Right lung (tissue), 10 donors: ENCODE measurements around the gene KRTAP5-7. TPM values are rescaled to one million over a fixed set of nuclear protein-coding genes. Genes with fewer than 3 reads are reported as not detected.
"Not testable (repeated sequence)": the region's sequence is repeated elsewhere in the genome, so short reads cannot be mapped to it uniquely, and the experiment has no call there.

Experiments
- DNase-seq, 2 donors: peaks; one replicate each; pipeline ENCODE4 v3.0.0-alpha.2; 2013
- long read RNA-seq, 8 donors: transcript quantifications; one replicate each; lab custom pipeline, GENCODE V29; 2026
- polyA plus RNA-seq, 5 donors: library from polyadenylated mRNA; unstranded; fragments of 120-200 nt; gene quantifications; one replicate each; pipeline versions ENCODE4 v1.2.1 to v1.2.3, GENCODE V29; 2013; ENCODE audit warnings: inconsistent platforms in 1 of 5, low replicate concordance in 1 of 5; ENCODE audit not compliant: insufficient read length in 5 of 5, insufficient read depth in 1 of 5

Gene KRTAP5-7, protein sequence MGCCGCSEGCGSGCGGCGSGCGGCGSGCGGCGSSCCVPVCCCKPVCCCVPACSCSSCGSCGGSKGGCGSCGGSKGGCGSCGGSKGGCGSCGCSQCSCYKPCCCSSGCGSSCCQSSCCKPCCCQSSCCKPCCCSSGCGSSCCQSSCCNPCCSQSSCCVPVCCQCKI
- under 1 TPM in 2 of 5 donors, not detected in 3; 0.13 to 0.17 TPM for polyA plus RNA-seq
- long read RNA-seq, donor 1, result 0 reads
- long read RNA-seq, donor 2, result 0 reads
- long read RNA-seq, donor 3, result 0 reads
- long read RNA-seq, donor 4, result 0 reads
- long read RNA-seq, donor 5, result 0 reads
- long read RNA-seq, donor 6, result 0 reads
- long read RNA-seq, donor 7, result 0 reads
- long read RNA-seq, donor 8, result 0 reads

DNA sequence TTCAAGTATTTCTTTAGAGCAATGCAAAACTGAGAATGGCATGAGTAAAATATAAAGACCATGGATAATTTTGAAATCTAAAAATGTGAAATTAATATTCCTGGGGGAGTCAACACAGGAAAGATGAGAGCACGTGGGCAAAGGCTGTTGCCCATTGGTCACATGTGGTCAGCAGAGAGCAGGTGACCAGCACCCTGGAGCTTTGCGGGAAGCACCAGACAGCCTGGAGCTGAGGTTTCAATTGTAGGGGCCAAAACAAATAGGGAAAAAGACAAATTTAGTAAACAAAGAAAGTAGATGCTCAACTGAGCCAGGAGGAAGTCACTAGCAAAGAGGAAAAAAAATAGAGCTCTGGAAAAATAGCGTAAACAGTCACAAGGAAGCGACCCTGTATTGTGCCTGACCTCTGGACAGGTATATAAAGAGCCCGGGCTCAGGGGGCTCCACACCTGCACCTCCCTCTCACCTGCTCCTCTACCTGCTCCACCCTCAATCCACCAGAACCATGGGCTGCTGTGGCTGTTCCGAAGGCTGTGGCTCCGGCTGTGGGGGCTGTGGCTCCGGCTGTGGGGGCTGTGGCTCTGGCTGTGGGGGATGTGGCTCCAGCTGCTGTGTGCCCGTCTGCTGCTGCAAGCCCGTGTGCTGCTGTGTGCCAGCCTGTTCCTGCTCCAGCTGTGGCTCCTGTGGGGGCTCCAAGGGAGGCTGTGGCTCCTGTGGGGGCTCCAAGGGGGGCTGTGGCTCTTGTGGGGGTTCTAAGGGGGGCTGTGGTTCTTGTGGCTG lies at the start of gene KRTAP5-7:
KRTAP5-7 (plus strand) TSS at position 472 of the 780 bp plus-strand sequence; CDS start at position 506, 34 bp downstream.
- not testable (repeated sequence) for DNase-seq

DNA sequence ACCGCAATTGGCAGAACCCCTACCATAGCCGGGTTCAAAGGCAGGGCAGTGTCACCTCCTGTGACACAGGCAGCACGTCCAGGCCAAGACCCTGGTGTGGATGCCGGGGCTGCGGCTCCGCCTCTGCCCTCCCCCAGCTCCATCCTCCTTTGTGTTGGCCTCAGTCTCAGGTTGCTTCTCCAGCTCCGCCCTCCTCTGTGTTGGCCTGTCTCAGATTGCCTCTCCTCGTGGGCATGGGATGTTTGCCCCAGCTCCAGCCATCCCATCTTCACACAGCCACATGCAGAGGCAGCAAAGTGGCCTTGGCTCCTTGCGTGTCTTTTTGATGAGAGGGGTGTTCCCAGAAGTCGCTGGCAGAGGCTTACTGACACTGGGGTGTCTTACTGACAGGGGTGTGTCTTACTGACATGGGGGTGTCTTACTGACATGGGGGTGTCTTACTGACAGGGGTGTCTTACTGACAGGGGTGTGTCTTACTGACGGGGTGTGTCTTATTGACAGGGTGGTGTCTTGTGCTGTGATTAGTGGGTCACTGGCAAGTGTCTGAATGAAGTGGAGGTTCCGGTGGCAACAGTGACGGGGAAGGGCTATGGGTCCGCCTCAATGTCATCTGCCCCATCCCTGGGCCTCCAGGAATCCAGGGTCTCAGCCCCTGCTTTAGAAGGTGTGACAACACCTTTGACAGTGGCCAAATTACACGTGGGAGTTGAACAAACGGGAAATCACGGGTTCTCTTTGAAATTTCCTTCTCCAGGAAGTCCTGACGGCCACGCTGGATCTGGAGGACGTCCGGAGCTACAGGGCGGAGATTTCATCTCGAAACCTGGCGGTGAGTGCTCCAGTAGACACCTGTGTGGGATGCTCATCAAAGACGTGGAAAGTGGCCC lies 49.2 kb upstream of the KRTAP5-7 start:
- no peak for DNase-seq

- no peak for DNase-seq
Measured at GRCh38 chr11:71478528-71478840, 48.6 kb upstream of the KRTAP5-7 start.

DNA sequence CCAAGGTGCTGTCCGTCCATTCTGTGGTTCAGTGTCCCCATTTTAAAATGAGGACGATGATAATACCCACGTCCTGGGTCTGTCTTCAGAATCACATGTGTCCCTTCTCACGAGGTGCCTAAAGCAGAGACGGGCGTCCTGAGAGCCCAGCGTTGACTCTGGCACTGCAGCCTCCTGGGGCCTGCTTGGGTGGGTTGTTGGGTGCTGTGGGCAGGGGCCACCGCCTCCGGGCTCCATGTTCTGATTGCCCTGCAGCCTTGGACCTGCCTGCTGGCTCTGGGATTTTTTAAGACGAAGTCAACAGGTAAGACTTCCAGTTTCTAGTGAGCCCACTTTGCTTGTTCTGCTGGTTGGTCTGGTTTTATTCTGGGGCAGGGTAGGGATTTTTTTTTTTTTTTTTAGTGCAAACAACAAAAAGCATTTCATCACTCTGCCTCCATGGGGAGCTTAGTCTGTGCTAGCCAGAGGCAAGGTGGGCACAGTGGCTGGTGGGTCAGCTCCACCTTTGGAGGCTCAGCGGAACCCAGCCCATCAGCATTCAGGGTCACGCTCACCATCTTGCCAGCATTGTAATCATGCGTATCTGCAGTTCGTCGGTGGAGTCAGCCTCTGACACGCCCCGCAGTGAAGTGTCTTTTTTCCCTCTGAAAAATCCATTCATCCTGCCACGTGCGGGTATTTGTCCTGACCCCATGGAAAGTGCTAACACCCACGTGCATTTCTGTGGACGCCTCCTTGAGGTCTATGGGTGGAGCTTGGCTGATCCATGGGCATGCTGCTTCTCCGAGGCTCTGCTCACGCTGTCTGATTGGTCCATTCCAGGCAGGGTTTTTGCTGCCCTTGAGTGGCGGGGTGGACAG lies 45.7 kb upstream of the KRTAP5-7 start:
- no peak for DNase-seq

DNA sequence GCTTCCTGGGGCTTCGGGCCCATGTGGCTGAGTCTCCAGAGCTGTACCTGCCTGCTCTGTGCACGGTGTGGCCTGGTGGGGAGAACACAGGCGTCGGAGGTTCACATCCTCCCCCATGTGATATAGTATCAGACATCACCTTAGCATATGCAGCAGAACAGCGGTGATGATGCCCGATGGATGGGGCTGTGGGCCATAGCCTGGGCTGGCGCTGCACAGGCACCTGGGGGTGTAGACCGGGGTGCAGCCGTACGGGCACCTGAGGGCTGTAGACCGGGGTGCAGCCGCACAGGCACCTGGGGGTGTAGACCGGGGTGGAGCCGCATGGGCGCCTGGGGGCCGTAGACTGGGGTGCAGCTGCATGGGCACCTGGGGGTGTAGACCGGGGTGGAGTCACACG lies 44.9 kb upstream of the KRTAP5-7 start:
- DNase-seq, result no peak

- DNase-seq, result no peak
Measured at GRCh38 chr11:71482746-71483364, 44.2 kb upstream of the KRTAP5-7 start.

- no peak for DNase-seq
Measured at GRCh38 chr11:71483692-71484091, 43.4 kb upstream of the KRTAP5-7 start.

DNA sequence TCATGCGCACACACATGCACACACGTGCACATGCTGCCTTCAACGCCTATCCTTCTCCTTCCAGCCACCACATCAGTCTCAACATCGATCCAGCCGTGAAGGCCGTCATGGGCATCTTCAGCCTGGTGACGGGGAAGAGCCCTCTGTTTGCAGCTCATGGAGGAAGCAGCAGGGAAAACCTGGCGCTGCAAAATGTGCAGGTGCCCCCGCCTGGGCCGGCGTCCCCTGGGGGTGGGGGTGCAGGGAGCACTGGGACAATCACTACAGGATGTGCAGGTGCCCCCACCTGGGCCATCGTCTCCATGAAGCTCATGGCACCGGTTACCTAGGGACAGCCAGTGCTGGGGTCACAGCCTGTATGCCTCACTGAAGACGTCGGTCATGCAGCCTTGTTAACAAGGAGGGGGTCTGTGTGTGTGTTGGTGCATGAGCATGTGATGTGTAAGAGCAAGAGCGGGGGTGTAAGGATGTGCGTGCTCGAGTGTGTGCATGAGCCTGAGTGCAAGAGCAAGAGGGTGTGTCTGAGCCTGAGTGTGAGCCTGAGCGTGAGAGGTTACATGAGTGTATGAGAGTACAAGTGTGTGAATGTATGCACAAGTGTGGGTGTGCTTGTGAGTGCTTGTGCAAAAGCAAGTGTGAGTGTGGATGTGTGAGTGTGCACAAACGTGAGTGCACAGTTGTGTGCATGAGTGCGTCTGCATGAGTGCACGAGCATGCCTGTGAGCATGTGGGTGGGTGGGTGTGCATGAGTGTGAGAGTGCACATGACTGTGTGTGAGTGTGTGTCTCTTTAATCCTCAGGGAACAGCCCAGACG lies 42.6 kb upstream of the KRTAP5-7 start:
- DNase-seq, result no peak

- no peak for DNase-seq
Measured at GRCh38 chr11:71485063-71485399, 42.0 kb upstream of the KRTAP5-7 start.

- DNase-seq, result no peak
Measured at GRCh38 chr11:71485466-71485865, 41.6 kb upstream of the KRTAP5-7 start.

GRCh38 chr11:71486320-71486719 lies 40.7 kb upstream of the KRTAP5-7 start:
- no peak for DNase-seq

DNA sequence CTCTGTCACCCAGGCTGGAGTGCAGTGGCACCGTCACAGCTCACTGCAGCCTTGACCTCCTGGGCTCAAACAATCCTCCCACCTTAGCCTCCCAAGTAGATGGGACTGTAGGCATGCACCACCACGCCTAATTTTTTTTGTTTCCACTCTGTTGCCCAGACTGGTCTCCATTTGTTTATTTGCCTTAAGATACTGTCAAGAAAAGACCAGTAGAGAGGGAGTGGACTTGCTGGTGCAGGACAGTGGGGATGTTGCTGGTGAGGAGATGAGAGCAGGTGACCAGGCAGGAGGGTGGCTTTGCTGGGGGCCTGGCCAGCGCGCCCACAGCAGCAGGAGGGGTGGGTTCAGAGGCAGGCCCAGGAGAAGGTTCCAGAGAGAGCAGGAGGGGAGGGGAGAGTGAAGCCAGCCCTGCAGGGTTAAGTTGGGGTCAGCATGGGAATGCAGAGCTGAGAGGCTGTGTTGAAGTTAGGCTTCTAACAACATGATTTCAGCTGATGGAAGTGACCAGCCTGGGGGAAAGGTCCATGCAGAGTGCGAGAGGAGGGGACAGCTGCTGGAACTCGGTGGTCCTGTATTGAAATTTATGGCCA lies 38.3 kb upstream of the KRTAP5-7 start:
- DNase-seq, result no peak

DNA sequence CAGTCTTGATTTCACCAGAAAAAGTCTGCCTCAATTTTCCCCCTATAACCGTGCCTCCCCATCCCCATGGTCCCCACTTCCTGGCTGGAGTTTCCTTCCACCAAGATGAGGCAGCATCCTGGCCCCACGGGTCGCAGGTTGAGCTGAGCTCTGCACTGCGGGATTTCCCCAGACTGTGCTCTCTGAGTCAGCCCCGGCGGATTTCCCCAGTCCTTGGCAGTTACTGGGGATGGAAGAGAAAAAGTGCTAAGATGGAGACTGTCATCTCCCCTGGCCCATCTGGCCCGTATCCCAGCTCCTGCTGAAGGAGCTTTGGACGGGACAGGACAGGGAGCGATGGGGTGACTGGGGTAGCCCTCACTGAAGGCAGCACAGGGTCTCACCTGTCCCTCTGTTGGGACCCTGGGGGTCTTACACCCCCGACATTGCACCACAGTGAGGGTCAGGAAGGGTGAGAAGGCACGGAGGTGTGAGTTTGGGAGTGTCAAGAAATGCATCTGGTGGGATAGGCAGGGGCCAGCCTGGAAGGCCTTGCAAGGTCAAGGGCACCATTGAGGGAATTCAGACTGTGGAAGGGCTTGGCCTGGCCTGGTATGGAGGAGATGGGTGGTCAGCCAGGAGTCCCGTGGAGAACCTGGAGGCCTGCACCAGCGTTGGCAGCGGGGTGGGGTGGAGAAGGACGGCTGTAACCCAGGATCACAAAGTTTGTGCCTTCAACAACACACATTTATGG lies 37.6 kb upstream of the KRTAP5-7 start:
- DNase-seq, result no peak

DNA sequence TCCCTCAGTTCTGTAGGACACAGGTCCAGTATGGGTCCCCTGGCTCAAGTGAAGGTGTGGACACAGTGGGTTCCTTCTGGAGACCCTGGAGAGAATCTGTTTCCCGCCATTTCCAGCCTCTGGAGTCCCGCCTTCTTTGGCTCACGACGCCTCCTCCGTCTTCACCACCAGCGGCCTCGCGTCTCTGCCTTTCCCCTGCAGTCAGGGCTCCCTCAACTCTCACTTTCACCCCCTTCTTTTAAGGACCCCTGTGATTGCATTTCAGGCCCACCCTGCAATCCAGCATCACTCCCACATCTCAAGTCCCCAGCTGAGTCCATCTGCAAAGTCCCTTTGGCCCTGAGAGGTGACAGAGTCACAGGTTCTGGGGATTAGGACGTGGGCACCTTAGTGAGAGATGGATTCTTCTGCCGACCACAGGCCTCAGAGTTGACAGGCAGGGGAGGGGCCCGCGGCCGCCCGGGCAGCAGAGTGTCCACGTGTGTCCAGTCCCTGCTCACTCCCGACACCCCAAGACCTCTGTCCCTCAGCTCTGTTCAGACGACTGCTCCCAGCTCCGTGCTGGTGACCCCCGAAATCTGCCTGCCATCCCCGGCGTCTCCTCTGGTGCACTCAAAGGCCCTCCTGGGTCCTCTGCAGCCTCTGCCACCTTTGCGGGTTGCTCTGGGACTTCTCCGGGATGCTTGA lies 36.9 kb upstream of the KRTAP5-7 start:
- no peak for DNase-seq

DNA sequence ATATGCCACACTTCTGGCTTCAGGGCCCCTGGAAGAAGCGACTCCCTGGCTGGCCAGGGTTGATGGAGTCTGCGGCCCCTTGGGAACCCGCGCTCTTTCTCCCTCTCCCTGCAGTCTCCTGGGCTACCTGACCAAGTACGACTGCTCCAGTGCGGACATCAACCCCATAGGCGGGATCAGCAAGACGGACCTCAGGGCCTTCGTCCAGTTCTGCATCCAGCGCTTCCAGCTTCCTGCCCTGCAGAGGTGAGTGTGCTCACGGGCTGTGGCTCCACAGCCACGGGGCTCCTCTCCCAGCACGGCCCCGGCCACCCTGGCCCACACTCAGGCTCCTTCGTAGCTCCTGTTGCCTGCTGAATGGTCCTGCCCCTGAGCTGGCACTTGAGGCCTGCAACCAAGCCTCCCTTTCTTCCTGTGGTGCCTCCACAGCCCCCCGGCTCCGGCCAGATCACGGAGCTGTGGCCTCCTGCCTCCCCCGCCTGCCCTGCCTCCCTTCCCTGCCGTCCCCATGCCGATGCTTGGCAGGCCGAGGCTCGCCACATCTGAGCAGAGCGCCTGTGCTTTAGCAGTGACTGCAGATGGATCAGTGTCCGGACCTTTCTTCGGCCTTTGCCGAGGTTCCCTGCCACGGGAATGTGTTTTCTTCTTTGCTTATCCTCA lies 36.2 kb upstream of the KRTAP5-7 start:
- DNase-seq, result no peak

DNA sequence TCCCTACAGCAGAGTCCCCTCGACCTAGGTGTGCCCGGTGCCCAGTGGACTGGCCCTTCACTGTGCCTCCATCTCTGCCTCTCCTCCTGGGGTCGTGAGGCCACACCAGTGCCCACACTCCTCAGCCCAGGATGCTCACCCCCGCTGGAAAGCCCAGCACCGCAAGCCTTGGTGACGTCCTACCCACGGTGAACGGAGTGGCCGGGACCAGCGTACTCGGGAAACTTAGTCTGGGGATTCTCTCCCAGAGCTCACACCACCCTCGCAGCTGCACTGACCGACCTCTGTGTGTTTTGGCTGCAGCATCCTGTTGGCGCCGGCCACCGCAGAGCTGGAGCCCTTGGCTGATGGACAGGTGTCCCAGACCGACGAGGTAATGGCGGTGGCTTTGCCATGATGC lies 35.5 kb upstream of the KRTAP5-7 start:
- no peak for DNase-seq

GRCh38 chr11:71491940-71492339 lies 35.1 kb upstream of the KRTAP5-7 start:
- no peak for DNase-seq
